Measurements from ENCODE around the gene SLC6A19.

SLC6A19 gene

GRCh38 chr5:1164696-1165630 lies 36.4 kb upstream of the SLC6A19 start:
- H3K27ac ChIP-seq, result no peak overlapping the region

DNA sequence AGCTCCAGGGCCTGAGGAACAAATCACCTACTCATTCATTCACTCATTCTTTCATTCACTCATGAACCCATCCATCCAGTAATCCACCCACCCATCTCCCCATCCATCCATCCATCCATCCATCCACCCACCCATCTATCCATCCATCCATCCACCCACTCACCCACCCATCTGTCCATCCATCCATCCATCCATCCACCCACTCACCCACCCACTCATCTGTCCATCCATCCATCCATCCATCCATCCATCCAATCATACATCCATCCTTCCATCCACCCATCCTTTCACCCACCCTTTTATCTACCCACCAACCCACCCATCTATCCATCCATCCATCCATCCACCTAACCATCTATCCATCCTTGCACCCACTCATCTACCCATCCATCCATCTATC lies 35.5 kb upstream of the SLC6A19 start:
- no peak for DNase-seq (ENCODE audit: low read depth, low spot score)
- H3K27ac ChIP-seq, result no peak overlapping the region

More at GRCh38 chr5:1164696-1165630, 36.4 kb upstream of the SLC6A19 start:
- DNase-seq (ENCODE audit: low read depth, low spot score), result no peak

DNA sequence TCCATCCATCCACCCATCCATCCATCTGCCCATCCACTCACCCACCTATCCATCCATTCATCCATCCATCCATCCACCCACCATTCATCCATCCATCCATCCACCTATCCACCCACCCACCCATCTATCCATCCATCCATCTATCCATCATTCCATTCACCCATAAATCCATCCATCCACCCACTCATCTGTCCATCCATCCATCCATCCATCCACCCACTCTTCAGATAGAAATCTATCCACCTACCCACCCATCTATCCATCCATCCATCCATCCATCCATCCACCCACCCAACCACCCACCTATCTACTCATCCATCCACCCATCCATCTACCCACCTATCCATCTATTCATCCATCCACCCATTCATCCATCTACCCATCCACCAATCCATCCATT lies 35.0 kb upstream of the SLC6A19 start:
- no peak overlapping the region for H3K27ac ChIP-seq
- DNase-seq (ENCODE audit: low read depth, low spot score), result no peak

DNA sequence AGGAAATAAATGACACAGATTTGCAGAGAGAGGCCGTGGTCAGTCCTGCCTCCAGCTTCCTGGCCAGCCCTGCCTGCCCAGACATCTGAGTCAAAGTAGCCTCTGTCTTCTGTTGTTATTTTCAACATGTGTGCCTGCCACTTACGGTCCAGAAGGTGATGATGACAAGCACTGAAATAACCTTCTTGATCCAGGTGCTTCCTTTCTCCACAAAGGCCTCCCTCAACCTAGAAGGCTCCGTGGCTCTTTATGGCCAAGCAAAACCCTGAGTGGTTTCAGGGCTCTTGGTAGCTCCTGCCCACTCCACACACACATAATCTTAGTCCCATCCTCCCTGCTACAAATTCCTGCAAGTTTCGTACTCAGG lies 34.1 kb upstream of the SLC6A19 start:
- no peak for DNase-seq (ENCODE audit: low read depth, low spot score)
- H3K27ac ChIP-seq, result no peak overlapping the region

GRCh38 chr5:1167728-1168709 lies 33.4 kb upstream of the SLC6A19 start:
- H3K27ac ChIP-seq, result no peak overlapping the region
- DNase-seq (ENCODE audit: low read depth, low spot score), result no peak

GRCh38 chr5:1168796-1169195 lies 32.6 kb upstream of the SLC6A19 start:
- H3K27ac ChIP-seq, result no peak overlapping the region
- no peak for DNase-seq (ENCODE audit: low read depth, low spot score)

DNA sequence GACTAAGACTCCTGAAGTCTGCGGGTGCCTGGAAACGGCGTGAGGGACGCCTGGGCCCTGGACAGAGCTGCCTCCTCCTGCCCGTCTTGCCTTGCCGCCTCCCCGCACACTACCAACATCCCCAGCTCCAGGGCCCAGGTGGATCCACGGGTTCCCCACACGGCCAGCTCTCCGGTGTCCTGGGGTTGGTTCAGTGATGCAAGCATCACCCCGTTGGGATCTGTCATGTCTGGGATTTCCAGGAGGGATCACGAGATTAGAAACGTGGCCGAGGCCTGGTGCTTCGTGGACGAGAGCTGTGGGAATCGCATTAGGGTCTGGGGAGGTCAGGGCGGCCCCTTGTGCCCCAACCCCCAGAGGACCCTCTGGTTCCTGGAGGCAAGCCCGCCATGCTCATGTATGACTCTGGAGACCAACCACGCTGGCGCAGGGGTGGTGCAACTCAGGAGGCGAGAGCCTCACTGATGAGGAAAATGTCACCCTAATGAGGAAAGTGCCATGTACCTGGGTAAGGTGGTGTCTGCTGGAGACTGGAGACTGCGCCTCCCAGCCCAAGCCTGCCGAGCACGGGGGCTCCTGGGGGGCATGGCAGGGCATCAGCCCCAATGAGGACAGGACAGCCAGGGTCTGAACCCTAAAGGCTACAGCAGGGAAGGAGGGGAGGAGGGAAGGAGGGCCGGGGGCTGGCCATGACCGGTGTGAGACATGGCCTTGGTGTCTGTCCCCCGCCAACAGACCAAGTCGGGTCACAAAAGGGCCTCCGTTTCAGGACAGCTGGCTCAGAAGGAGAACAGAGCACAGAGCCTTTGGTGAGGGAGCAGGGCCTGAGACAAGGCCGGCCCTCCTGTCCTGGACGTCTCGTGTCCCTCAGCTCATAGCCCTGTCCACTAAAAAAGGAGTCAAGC lies 31.9 kb upstream of the SLC6A19 start:
- DNase-seq (ENCODE audit: low read depth, low spot score), result no peak
- H3K27ac ChIP-seq, result no peak overlapping the region

DNA sequence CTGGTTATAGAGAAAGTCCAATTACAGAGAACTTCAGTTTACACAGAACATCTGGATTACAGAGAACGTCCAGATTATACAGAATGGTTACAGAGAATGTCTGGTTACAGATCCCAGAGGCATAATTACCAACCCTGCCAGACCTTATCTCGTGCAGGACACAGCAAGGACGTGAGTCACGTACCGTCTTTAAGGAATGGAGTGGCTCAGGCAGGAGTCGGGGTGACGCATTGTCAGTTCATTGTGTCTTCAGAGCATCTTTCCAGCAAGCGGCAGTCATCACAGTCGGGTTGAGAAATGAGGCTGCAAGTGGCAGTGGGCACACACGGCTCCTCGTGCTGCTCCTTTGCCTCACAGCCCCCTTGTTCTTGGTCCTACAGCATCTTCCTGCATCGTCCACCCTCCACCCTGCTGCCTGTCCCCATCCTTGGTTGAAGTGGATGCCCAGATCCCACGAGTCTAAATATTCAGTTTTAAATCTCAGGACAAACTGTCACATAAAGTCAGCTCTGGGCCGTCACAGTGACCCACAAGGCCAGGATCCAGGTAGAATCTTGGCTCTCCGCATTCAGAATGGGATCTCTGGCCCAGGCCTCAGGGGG lies 30.0 kb upstream of the SLC6A19 start:
- H3K27ac ChIP-seq, result no peak overlapping the region
- DNase-seq (ENCODE audit: low read depth, low spot score), result no peak

- no peak for DNase-seq (ENCODE audit: low read depth, low spot score)
- H3K27ac ChIP-seq, result no peak overlapping the region
Observed at GRCh38 chr5:1172007-1172581, 29.3 kb upstream of the SLC6A19 start.

DNA sequence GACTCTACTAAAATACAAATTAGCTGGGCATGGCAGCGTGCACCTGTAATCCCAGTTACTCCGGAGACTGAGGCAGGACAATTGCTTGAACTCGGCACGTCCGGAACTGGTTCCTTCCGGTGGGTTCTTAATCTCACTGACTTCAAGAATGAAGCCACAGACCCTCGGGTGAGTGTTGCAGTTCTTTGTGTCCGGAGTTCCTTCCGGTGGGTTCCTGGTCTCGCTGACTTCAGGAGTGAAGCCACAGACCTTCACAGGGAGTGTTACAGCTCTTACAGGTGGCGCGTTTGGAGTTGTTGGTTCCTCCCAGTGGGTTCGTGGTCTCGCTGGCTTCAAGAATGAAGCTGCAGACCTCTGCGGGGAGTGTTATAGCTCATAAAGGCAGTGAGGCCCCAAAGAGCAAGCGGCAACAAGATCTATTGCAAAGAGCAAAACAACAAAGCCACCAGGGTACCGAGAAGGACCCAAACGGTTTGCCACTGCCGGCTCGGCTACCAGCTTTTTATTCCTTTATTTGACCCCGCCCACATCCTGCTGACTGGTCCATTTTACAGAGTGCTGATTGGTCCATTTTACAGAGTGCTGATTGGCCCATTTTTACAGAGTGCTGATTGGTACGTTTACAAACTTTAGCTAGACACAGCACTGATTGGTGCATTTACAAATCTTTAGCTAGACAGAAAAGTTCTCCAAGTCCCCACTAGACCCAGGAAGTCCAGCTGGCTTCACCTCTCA lies 28.6 kb upstream of the SLC6A19 start:
- DNase-seq (ENCODE audit: low read depth, low spot score), result no peak
- no peak overlapping the region for H3K27ac ChIP-seq

GRCh38 chr5:1173485-1174070 lies 27.8 kb upstream of the SLC6A19 start:
- no peak overlapping the region for H3K27ac ChIP-seq
- no peak for DNase-seq (ENCODE audit: low read depth, low spot score)

GRCh38 chr5:1174122-1174936 lies 27.1 kb upstream of the SLC6A19 start:
- DNase-seq (ENCODE audit: low read depth, low spot score), result peak; percentile 37
- no peak overlapping the region for H3K27ac ChIP-seq

DNA sequence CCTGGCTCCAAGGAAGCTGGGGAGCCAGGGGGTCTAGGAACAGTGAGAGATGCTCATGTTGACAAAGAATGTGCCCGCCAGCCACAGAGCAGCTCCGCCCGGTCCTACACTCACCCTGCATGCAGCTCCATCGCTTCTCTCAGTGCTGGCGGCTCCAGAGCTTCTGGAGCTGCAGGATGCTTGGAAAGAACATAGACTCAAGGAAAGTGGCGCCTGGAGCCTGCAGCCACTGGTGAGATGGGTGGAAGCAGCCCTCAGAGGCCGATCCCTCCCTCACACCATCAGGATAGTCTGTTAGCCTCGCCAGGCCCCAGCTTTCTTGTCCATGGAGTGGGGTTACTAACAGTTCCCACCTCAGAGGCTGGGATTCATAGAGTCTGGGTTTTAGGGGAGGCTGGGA lies 26.4 kb upstream of the SLC6A19 start:
- H3K27ac ChIP-seq, result no peak overlapping the region
- no peak for DNase-seq (ENCODE audit: low read depth, low spot score)

GRCh38 chr5:1175801-1176472 lies 25.5 kb upstream of the SLC6A19 start:
- DNase-seq (ENCODE audit: low read depth, low spot score), result no peak
- no peak overlapping the region for H3K27ac ChIP-seq

DNA sequence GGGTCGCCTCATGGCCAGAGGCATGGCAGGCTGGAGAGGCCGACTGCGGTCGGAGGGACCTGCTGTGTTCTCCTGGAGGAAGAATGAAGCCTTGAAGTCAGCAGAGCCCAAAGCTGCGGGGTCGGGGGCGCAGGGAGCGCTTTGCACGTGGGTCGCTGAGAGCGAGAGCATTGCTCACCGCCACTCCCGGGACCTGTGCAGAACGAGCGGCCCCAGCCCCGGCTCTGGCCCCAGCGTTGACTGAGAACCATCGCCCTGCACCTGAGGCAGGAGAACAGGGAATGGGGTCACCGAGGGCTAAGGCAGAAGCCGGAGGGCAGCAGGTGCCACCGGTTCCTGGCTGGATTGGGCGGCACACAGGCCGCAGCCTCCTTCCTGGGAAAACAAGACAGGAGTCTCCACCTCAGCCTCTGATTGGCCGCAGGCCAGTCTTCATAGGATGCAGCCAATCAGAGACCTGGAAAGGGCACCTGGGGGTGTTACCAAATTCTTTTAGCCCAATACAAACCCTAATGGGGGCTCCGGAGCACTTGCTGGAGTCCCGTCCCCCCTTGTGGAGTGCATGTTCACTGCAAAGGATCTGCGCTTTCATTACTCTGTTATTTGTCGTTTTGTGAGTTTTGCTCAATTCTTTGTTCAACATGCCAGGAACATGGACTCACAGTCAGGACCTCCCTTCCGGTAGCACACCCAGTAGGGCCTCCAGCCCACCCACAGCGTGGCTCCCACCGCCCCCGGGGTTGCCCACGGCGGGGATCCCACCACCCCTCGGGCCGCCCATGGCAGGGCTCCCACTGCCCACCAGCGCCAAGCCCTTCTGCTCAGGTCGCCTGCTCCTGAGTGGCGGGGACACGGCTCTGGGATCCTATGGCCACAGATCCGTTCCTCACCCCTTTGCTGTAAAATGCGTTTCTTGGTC lies 24.7 kb upstream of the SLC6A19 start:
- no peak overlapping the region for H3K27ac ChIP-seq
- DNase-seq (ENCODE audit: low read depth, low spot score), result no peak
